ENCODE data around the gene TPH2.

The TPH2 gene

DNA sequence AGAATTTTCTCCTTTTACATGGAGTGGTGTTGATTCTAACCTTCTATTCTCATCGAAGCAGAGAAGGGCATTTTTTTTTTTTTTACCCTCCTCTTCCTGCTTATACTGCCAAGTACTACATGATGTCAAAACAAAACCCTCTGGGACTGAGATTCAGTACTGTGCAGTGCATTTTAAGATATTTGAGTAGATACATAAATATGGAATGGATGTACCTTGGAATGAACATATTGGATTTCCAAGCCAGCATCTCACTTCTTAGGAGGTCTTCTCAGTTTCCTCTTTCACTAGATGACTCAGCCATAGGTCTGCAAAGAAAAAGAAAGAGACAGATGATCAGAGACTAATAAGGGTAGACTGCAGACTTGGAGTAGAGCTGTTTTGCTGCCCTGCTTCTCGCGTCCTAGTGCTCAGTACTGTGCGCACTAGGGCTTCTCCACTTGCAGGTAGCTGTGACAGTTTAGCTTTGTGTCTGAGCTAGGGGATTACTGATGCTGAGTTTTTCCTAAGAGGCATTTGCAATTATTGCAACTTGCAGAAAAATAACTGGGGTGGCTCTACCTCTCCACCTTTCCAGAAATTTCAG, 20.4 kb downstream of the TPH2 start:
- no peak for DNase-seq (ENCODE audit: low read depth in 2 of 2)

DNA sequence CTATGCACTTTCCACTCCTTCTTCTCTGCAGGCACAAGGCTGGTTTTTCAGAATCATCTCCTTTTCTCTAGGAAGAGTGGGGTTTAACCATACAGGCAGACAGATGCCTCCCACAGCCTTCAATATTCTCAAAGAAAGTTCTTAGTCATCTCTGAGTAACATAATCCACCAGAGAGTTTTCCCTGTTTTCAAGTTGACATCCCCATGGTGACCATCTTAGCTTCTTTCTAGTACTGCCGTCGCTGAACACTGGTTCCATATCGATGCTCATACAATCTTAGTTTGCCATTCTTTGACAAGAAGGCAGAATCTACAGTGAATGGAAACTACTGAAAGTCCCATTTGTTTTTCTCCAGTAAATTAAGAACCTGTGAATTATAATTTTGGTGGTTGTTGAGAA, 28.6 kb downstream of the TPH2 start:
- DNase-seq (ENCODE audit: low read depth in 2 of 2), result no peak

DNA sequence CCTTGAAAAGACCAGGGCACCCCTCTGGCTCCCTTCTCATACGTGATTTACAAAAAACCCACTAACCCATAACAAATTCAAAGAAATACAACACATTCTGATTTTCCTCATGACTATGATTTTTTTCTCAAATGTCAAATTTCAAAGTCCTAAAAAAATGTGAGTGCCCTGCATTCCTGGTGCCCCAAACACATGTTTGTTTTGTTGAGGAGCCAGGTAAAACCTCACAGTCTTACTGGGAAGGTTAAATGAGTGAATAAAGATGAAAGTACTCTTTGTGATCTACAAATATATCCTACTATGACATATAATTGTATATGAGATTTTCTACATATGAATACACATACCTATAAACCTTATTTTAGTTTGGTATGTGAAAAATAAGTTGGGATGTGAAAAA, 30.7 kb downstream of the TPH2 start:
- DNase-seq (ENCODE audit: low read depth in 2 of 2), result no peak

DNA sequence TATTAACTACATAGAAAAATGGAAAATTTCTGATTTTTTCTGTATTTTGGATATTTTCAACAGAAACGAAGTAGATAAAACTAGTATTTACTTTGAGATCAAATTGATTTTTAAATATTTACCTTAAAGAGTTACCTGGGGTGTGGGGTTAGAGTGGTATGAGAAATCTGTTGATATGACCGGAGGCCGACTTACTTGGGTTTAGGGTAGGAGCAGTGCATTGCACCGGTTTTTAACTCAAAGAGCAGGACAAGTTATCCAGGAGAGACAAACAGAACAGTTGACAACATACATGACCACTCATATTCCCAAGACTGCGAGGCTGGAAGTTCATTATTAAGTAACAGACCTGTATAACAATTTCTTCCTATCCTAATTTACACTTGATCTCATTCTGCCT, 31.4 kb downstream of the TPH2 start:
- no peak for DNase-seq (ENCODE audit: low read depth in 2 of 2)

DNA sequence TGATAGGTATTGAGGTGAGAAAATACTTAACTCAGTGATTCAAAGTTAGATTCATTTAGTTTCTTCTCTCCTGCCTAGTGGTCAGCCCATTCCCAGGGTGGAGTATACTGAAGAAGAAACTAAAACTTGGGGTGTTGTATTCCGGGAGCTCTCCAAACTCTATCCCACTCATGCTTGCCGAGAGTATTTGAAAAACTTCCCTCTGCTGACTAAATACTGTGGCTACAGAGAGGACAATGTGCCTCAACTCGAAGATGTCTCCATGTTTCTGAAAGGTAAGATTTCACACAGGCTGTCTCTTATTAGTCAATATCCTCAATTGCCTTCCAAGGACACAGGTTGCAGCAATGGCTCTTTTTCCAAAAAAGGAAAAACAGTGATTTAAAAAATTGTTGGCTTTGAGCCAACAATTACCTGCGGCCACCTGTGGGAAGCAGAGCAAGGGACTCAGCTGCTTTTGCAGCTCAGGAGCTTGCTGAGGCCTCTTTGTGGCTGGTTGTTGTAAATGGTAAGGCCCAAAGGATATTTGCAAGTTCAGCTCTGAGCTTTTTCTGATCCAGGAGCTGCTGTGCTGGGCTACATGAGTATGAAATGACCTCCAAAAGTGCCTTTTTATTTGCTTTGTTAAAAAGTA, 33.9 kb downstream of the TPH2 start:
- no peak for DNase-seq (ENCODE audit: low read depth in 2 of 2)

DNA sequence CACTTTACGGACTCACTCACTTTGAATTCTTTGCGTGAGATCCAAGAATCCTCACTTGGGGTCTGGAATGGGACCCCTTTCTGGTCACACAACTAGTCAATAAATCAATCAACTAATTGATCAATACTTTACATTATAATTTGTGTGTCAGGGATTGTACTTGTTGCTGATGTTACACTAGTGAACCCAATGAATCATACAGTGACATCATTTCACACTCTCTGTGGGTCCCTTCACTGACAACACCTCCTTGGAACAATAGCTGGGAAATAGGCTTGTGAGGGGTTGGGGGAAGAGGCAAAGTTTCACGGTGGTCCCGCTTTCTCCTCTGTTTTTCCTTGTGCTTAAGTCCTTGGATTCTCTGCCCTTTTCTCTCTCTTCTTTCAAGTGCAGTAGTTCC, 35.0 kb downstream of the TPH2 start:
- DNase-seq (ENCODE audit: low read depth in 2 of 2), result no peak

DNA sequence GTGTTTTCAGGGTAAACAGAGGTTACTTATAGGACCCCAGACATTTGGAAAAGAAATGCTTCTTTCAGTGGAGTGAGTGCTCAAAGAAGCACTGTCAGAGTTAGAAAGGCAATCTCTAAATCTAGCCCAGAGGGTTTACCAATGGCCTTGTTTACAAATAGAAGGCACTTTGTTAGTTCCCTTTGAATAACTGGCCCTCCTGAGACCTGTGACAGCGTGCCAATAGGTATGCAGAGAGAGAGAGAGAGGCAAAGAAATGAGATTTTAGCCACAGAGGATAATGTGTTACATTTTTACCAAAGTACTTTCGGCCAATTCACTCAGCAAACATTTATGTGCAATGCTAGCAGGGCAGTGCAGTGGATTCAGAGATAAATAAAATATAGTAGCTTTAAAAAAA, 41.9 kb downstream of the TPH2 start:
- no peak for DNase-seq (ENCODE audit: low read depth in 2 of 2)

DNA sequence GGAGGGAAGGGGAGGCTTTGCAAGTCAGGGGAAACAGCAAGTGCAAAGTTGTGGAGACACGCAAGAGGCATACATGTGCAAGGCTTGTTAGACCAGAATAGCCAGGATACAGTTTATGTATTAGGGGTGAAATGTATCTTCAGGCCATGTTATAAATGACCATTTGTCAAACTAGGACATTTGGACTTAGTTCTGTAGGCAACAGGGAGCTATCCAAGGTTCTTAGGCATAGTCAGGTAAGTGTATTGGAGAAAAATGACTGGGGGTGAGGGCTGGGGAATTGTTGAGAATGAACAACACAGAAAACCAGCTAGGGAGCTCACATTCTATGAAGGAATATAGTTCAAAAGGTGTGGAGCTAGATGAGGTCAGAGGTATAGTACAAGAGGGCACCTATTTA, 42.5 kb downstream of the TPH2 start:
- DNase-seq (ENCODE audit: low read depth in 2 of 2), result no peak

DNA sequence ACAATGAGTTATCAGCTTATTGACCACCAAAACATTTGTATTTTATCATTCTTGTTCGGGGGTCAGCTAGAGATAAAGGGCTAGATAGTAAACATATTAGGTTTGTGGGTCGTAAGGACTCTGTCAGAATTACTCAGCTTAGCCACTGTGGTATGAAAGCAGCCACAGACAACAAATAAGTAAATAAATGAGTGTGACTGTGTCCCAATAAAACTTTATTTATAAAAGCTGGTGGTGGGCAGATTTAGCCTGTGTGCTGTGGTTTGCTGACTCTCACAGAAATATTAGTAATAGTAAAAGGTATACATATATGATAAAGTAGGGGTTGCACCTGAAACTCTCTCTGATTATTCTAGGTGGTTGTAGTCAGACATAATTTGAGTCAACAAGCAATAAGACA, 56.1 kb downstream of the TPH2 start:
- no peak for DNase-seq (ENCODE audit: low read depth in 2 of 2)

DNA sequence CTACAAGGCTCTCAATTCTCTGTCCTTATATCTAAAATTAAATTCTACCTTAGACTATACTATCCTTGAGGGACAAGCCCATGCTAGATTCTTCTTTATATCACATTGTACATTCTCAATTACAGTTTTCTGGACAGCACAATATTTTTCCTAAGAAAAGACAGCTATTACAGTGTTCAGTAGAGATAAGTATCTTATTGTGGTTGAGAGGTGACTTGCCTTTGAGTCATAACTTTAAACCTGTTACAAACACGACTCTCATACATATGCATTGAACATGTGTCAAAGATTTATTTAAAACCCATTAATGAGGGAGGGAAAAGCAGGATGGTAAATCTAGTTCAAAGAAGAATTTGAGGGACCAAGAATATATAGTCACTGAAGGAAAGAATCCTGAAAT, 61.1 kb downstream of the TPH2 start:
- DNase-seq (ENCODE audit: low read depth in 2 of 2), result no peak

DNA sequence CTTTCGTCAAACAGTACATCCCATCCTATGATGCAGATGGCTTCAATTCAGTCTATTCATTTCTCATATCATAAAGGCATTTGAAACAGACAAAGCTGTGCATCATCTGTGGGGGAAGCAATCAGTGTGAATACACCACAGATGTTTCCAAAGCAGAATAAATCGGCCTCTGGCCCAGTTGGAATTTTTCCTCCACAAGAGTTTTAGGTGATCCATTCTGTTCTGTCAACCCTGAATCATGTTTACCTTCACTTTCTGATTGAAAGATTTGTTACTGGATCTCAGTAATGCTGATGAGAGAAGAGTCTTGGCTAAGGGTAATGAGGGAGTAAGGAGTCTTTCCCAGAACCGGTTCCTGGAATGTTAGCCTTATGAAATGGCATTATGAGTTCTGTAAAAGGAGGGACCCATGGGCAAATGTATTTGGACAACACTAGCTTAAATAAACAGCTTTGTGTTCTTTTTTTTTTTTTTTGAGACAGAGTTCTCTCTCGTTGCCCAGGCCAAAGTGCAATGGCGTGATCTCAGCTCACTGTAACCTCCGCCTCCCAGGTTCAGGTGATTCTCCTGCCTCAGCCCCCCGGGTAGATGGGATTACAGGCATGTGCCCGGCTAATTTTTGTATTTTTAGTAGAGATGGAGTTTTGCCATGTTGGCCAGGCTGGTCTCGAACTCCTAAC, 62.5 kb downstream of the TPH2 start:
- no peak for DNase-seq (ENCODE audit: low read depth in 2 of 2)

DNA sequence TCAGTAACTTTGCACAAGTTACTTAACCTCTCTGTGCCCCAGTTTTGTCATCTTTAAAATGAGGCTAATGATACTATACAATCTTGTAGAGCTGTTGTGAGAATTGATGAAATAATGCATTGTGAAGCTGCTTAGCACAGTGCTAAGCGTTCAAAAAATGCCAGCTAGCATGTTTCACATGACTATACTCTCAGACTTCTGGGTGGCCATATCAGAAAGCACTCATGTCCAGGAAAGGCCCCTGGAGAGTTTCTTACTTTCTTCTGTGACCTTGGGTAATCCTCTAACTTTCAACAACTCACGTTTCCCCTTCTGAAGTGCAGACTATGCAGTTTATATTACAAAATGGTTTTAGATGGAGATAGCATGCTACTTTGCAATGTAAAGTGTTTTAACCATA, 68.1 kb downstream of the TPH2 start:
- DNase-seq (ENCODE audit: low read depth in 2 of 2), result no peak

DNA sequence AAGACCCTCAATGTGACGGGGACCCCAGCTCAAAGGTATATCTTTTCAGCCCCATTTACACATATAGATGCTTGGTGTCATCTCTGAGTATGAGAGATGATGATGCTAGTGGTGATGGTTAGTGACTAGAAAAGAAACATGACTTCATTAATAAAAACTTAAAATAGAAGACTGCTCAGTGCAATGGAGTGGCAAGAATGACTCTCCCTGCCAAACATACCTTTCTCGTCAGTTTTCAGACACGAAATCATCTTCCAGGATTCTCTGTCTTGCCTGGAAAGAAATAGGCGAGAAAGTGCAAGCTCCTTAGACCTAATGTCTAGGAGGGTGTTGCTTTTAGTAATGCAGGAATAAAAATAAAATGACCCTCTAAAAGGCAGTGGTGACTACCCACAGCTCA, 71.7 kb downstream of the TPH2 start:
- no peak for DNase-seq (ENCODE audit: low read depth in 2 of 2)

DNA sequence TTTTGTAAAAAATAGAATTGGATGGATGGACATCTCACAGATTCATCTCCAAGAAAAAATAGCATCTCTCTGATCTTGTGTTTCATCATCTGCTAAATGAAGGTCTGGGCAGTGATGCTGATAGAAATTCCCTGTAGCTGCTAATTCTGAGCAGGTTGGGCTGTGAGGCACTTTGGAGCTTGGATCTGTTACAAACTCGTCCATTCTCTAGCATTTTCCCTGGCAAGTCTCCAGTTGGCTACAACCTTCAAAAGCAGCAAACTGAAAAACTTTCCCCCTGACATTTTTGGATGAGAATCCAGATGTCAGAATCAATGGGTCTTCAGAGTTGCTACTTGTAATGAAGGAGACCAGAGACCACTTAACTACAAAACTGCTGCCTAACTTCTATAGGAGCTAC, 72.7 kb downstream of the TPH2 start:
- DNase-seq (ENCODE audit: low read depth in 2 of 2), result no peak

DNA sequence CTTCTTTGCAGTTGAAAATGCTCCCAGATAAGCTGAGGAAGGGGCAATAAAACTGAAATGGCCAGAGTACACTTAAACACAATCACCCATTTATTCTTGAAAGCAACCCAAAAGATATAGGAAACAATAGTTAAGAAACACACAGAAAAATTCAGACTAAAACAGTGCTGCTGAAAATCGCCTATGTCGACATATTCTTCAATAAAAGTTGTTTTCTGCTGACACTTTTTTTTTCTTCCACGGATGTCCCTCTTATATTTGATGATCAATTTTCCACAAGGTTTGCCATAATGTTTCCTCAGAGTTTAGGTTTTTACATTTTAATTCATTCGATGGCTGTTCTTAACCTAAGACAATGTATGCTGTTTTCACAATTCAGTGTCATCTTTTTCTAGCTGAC, 74.2 kb downstream of the TPH2 start:
- DNase-seq (ENCODE audit: low read depth in 2 of 2), result no peak

DNA sequence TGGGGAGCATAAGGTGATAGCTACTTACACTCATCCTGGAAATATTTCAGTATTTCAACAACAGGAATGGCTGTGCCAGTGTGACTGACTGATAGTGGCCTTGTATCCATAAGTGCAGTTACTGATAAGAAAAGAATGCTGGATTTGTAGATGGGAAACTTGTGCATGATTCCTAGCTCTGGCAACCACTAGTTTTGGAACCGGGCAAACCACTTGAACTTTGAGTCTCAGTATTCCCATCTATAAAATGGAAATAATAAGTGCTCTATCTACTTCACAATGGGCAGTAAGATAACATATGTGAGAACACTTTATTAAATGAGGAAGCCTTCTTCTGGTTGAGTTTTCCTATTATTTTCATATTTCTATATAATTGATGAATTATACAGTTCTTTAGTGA, 77.2 kb downstream of the TPH2 start:
- no peak for DNase-seq (ENCODE audit: low read depth in 2 of 2)

DNA sequence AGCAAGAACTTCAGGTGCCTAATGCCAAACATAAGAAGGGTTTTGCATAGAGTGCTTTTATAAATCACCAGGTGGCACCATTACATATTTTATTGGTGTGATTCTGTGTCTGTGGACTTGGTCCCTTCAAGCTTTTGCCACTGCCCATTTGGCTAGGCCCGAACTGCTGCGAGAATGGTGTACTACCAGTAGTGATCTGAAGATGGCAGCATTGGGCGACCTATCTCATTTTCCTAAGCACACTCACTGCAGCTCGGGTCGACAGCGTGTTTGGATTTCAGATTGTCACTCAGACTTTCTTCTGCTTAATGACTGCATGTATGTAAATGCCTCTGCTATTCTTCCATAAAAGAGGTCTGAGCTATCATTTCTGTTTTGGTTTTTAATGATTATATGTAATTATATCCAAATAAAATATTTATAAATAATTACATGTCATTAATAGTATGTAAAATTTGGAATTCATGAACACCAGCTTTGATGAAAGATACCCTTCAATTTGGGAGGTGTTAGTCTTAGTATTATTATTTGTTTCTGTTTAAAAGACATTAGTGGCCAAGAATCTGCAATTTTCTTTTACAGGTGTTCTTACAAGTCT, 78.5 kb downstream of the TPH2 start:
- DNase-seq (ENCODE audit: low read depth in 2 of 2), result peak in 1 of 2 donors; percentile 35

DNA sequence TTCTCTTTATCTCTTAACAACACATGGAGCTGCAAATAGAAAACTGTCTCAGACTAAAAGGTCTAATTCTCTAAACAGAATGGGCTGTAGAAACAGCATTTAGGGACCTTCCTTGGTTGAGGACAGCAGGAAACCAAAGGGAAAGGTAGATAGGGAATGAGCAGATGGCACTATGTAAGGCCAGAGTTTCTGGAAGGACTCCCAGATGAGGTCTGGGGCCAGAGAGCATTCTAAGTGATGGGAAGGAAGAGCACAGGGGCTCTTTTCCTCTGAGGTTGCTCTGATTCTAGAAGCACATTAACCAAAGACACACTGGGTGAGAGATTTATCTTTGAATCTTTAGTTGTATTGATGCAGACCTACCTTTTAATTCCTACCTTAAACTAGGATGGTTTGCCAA, 79.4 kb downstream of the TPH2 start:
- no peak for DNase-seq (ENCODE audit: low read depth in 2 of 2)

DNA sequence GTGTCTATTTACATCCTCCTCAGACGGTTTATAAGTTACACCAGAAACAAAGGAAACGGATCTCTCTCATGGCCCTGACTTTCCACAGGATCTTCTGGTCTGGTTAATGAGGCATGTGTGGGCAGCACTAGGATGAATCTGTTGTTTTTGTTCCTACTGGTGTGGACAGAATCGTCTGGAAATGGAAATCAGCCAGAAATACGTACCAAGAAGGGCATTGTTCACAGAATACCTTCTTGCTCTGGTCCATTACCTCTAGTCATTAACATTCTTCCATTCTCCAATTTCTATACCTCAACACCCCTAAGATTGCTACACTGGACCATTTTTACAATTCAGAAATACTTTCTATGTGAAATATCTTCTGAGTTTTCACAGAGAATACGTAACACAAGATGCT, 86.0 kb downstream of the TPH2 start:
- no peak for DNase-seq (ENCODE audit: low read depth in 2 of 2)

DNA sequence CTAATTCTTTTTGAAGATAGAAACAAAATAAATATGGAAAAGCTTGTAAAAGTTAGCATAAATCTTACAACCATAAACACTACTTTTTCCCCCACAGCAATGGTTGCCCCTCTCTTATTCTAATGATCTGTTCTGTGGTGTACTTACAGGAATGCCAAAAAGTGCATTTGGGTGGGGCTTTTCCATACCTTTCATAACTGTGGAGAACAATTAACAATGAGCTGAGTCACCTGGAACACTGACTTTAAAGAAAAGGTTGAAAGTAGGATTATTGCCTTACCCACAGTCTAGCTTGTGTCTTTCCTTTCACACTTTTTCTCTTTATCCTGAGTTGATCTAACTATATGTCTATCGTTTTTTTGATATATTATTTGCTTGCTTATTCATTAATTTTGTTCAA, 86.9 kb downstream of the TPH2 start:
- no peak for DNase-seq (ENCODE audit: low read depth in 2 of 2)

DNA sequence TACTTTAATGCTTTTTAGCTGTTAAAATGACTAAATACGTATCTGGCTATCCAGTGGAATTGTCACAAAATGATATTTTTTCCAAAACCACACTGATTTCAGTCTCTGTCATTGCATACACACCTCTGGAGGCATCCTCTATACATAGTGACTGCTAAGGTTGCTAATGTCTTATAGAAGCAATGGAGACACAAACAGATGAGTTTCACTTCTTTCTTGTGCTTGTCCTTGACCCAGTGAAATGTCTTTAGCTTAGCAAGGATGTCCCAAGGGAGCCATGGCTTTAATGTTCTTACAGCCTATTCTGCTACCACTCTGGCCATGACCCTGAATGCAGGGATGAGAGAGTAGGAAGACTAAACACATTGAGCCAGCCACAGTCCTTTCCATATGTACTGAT, 90.3 kb downstream of the TPH2 start:
- no peak for DNase-seq (ENCODE audit: low read depth in 2 of 2)

DNA sequence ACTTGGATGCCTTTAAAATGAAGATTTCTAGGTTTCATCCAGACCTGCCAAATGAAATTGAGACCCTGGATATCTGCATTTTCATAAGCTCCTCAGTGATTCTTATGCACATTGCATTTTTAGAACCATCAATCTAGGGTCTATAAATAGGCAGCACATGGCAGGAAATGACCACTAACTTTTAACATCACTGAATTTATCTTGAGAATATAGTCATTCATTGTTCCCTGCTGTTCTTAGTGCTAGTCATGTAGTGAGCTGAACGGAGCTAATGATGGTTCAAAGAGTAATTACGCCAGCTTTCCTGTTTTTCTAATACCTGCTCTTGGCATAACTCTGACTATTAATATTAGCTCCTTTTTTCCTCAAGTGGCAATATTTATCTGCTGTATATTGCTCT, 91.6 kb downstream of the TPH2 start:
- no peak for DNase-seq (ENCODE audit: low read depth in 2 of 2)

DNA sequence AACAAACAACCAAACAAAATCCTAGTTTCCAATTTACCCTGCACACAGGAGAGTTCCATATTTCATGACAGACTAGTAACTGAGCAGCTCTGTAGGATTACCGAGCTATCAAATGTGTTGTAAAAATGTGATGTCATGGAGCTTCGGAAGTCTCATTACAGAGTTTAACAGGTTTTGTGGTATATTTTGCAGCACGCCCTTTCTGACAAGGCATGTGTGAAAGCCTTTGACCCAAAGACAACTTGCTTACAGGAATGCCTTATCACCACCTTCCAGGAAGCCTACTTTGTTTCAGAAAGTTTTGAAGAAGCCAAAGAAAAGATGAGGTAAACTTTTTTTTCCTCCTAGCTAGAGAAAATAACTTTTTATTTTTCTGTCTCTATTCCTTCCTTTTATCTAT, 92.4 kb downstream of the TPH2 start:
- no peak for DNase-seq (ENCODE audit: low read depth in 2 of 2)
